Gastroesophageal sphincter (tissue), 4 donors: ENCODE measurements around the gene HOXA11. TPM values are rescaled to one million over a fixed set of nuclear protein-coding genes. Genes with fewer than 3 reads are reported as not detected.

Source experiments
- ATAC-seq: fragments of 150-250 bp; one replicate; pipeline ENCODE4 v1.9.1; 2016; ENCODE audit warnings: mild to moderate bottlenecking, moderate library complexity
- H3K27ac ChIP-seq, 4 donors: fragments of 200-600 bp; sonication (generic) in 3 of 4; 1 replicate in 3 of 4; 2 replicates in 1 of 4; pipeline ENCODE4 v1.5.1; 2016 to 2019
- H3K27me3 ChIP-seq: fragments of 200-600 bp; sonication (generic); one replicate; pipeline ENCODE4 v1.5.1; 2019
- H3K36me3 ChIP-seq, 2 donors: fragments of 200-600 bp; sonication (generic); one replicate each; pipeline ENCODE4 v1.5.1; 2019; ENCODE audit warnings: control low read depth in 1 of 2
- H3K4me1 ChIP-seq, 3 donors: fragments of 200-600 bp; sonication (generic); 1 replicate in 2 of 3; 2 replicates in 1 of 3; pipeline ENCODE4 v1.5.1; 2016 to 2019; ENCODE audit warnings: control low read depth in 2 of 3
- H3K4me3 ChIP-seq, 2 donors: fragments of 200-600 bp; sonication (generic); one replicate each; pipeline ENCODE4 v1.5.1; 2019; ENCODE audit warnings: mild to moderate bottlenecking in 1 of 2, moderate library complexity in 1 of 2
- H3K9me3 ChIP-seq, 3 donors: fragments of 200-600 bp; sonication (generic); one replicate each; pipeline ENCODE4 v1.5.1; 2017 to 2019; ENCODE audit warnings: control low read depth in 2 of 3
- CTCF ChIP-seq, 4 experiments: fragments of 200-600 bp in 2 of 4; fragments of 450-650 bp in 2 of 4; sonication (generic) in 1 of 4; IDR thresholded peaks; one replicate each; pipeline ENCODE4 v1.5.1; 2017 to 2019; ENCODE audit warnings: antibody characterized with exemption in 4 of 4, mild to moderate bottlenecking in 2 of 4, moderate library complexity in 2 of 4
- EP300 ChIP-seq: sonication (generic); formaldehyde crosslinking; IDR thresholded peaks from one replicate; pipeline ENCODE4 v1.6.1; 2017; ENCODE audit warnings: antibody characterized with exemption, mild to moderate bottlenecking
- POLR2A ChIP-seq, 2 donors: fragments of 450-650 bp; IDR thresholded peaks; one replicate each; pipeline ENCODE4 v1.6.1; 2017; ENCODE audit warnings: antibody characterized with exemption in 2 of 2, mild to moderate bottlenecking in 2 of 2, moderate library complexity in 1 of 2
- POLR2AphosphoS5 ChIP-seq: sonication (generic); formaldehyde crosslinking; IDR thresholded peaks from one replicate; pipeline ENCODE4 v1.6.1; 2017; ENCODE audit warnings: antibody characterized with exemption
- WGBS, 2 donors: methylation state at CpG; one replicate each; pipeline ENCODE4 v1.1.5; 2018; ENCODE audit warnings: low coverage in 1 of 2; 5-methylcytosine and 5-hydroxymethylcytosine counted together
- total RNA-seq, 4 donors: library from RNA; depleted of rRNA; stranded (reverse); fragments of >200 nt; gene quantifications; one replicate each; pipeline ENCODE4 v1.1.0, GENCODE V29; 2016

Gene HOXA11
- total RNA-seq, 4 donors from 2014 or later = 0.12 TPM; not detected in 3

GRCh38 chr7:27177795-27178320, 7.2 kb downstream of the HOXA11 start:
- TF ChIP-seq POLR2AphosphoS5 = no peak
- no peak for TF ChIP-seq POLR2A (IDR thresholded peaks at IDR 0.05)
- TF ChIP-seq EP300 = no peak
- no peak for TF ChIP-seq CTCF (IDR thresholded peaks at IDR 0.05)
- ATAC-seq = no peak
- Histone ChIP-seq H3K27me3 (peaks cover 100% of the 10 kb centered on the region), H3K27ac (no peak overlapping the region), H3K9me3 (no peaks in the 10 kb centered on the region), H3K4me1 (peaks cover 0 to 31% (median 16%) of the 10 kb centered on the region in 3 donors), H3K36me3 (no peaks in the 10 kb centered on the region), H3K4me3 (no peak overlapping the region)
- 92 to 100% methylated on average over 4 to 5 of the region's 5 CpGs for WGBS, 2 donors

- no peaks in the 10 kb centered on the region for H3K36me3 ChIP-seq
- H3K9me3 ChIP-seq = no peaks in the 10 kb centered on the region
- ATAC-seq = no peak
- H3K4me3 ChIP-seq = no peak overlapping the region
- H3K4me1 ChIP-seq = peaks cover 0 to 36% (median 18%) of the 10 kb centered on the region in 3 donors
- no peak overlapping the region for H3K27ac ChIP-seq
- no peak for TF ChIP-seq POLR2AphosphoS5
- no peak for TF ChIP-seq CTCF (IDR thresholded peaks at IDR 0.05)
- no peak for TF ChIP-seq POLR2A (IDR thresholded peaks at IDR 0.05)
- TF ChIP-seq EP300 = no peak
- H3K27me3 ChIP-seq = peaks cover 100% of the 10 kb centered on the region
- 82 to 85% methylated on average over 10 to 15 of the region's 22 CpGs for WGBS, 2 donors
Measured at GRCh38 chr7:27176962-27177794, 7.9 kb downstream of the HOXA11 start.

- no peak for ATAC-seq
- Histone ChIP-seq H3K9me3 (no peaks in the 10 kb centered on the region), H3K4me3 (no peak overlapping the region), H3K4me1 (peaks cover 0 to 36% (median 18%) of the 10 kb centered on the region in 3 donors), H3K27ac (no peak overlapping the region), H3K36me3 (no peaks in the 10 kb centered on the region), H3K27me3 (peaks cover 100% of the 10 kb centered on the region)
- WGBS, 2 donors = 80 to 100% methylated on average over 1 of the region's 3 CpGs
- no peak for TF ChIP-seq CTCF (IDR thresholded peaks at IDR 0.05)
- no peak for TF ChIP-seq POLR2AphosphoS5
- no peak for TF ChIP-seq POLR2A (IDR thresholded peaks at IDR 0.05)
- no peak for TF ChIP-seq EP300
Measured at GRCh38 chr7:27176524-27176845, 8.5 kb downstream of the HOXA11 start.

- no peak for ATAC-seq
- no peak for TF ChIP-seq POLR2A (IDR thresholded peaks at IDR 0.05)
- peaks cover 100% of the 10 kb centered on the region for H3K27me3 ChIP-seq
- peaks cover 0 to 36% (median 18%) of the 10 kb centered on the region in 3 donors for H3K4me1 ChIP-seq
- no peak overlapping the region for H3K4me3 ChIP-seq
- H3K36me3 ChIP-seq = no peaks in the 10 kb centered on the region
- no peaks in the 10 kb centered on the region for H3K9me3 ChIP-seq
- H3K27ac ChIP-seq = no peak overlapping the region
- WGBS, 2 donors = 82 to 89% methylated on average over 3 to 4 of the region's 40 CpGs
Measured at GRCh38 chr7:27175626-27176523, 9.2 kb downstream of the HOXA11 start.

- Histone ChIP-seq H3K4me1 (peaks cover 0 to 36% (median 18%) of the 10 kb centered on the region in 3 donors), H3K27ac (no peak overlapping the region), H3K36me3 (no peaks in the 10 kb centered on the region), H3K4me3 (no peak overlapping the region), H3K9me3 (no peaks in the 10 kb centered on the region), H3K27me3 (peaks cover 100% of the 10 kb centered on the region)
- WGBS, 2 donors = 17 to 71% methylated on average over 1 to 3 of the region's 12 CpGs
- ATAC-seq = no peak
- TF ChIP-seq CTCF (IDR thresholded peaks at IDR 0.05) (no peak), POLR2A (IDR thresholded peaks at IDR 0.05) (no peak), POLR2AphosphoS5 (no peak), EP300 (no peak)
Measured at GRCh38 chr7:27174874-27175625, 10.0 kb downstream of the HOXA11 start.
